ENCODE results near the gene CCT7. TPM values are rescaled to one million over a fixed set of nuclear protein-coding genes. Genes with fewer than 3 reads are reported as not detected.

The CCT7 gene
- total and polyA plus RNA-seq, 2 donors (not counting 3 experiments of a cell fraction or from before 2014, with no cell fraction given): 343 to 362 TPM

GRCh38 chr2:73266061-73266901 lies 32.2 kb downstream of the CCT7 start:
- no peak overlapping the region for H3K9ac ChIP-seq (replicated peaks; ENCODE audit: extremely low read depth, insufficient read depth, low read length)
- H3K4me1 ChIP-seq (ENCODE audit: control insufficient read depth, extremely low read depth, insufficient read depth, low read length): no peaks in the 10 kb centered on the region
- intact Hi-C loops (cut with micrococcal nuclease): no loop called here
- H4K20me1 ChIP-seq (replicated peaks; ENCODE audit: control insufficient read depth, extremely low read depth, insufficient read depth, low read length): no peaks in the 10 kb centered on the region
- no peak overlapping the region for H3K27ac ChIP-seq (ENCODE audit: insufficient read depth, low read depth, low read length)
- H3K4me2 ChIP-seq (ENCODE audit: insufficient read depth, low read length): no peak overlapping the region
- no peak overlapping the region for H3K4me3 ChIP-seq (replicated peaks in 1 of 3; ENCODE audit: insufficient read depth in 1 of 3, low read depth in 1 of 3, low read length in 3 of 3)
- POLR2A ChIA-PET: no interaction called here
- BruUV-seq (replicated peaks): no TSS peak
- no peaks in the 10 kb centered on the region for H3K9me1 ChIP-seq (replicated peaks; ENCODE audit: control insufficient read depth, extremely low read depth, insufficient read depth, low read length)
- no peak overlapping the region for H2AFZ ChIP-seq (ENCODE audit: low read depth, low read length)
- no peaks in the 10 kb centered on the region for H3K9me3 ChIP-seq (replicated peaks; ENCODE audit: control insufficient read depth, insufficient read depth, low read length)
- dilution Hi-C loops (cut with MboI; ENCODE audit: extremely low pct_ligation_motif_present, low sequenced_read_pairs): no loop called here
- no peaks in the 10 kb centered on the region for H3K79me2 ChIP-seq (ENCODE audit: control insufficient read depth, insufficient read depth, low read length)
- no peak for DNase-seq (ENCODE audit: low read depth, low spot score)
- no peaks in the 10 kb centered on the region for H3K36me3 ChIP-seq (ENCODE audit: control insufficient read depth in 2 of 2, extremely low read depth in 1 of 2, insufficient read depth in 2 of 2, low read length in 2 of 2)
- H3K27me3 ChIP-seq (ENCODE audit: control insufficient read depth in 2 of 2, insufficient read depth in 2 of 2, low read length in 2 of 2): peaks cover 37 to 42% of the 10 kb centered on the region in 2 experiments
- no peak for FAIRE-seq
- CTCF ChIA-PET: no interaction called here
- no peak for TF ChIP-seq FOS (IDR thresholded peaks at IDR 0.05; ENCODE audit: borderline replicate concordance, insufficient read depth, low read length)
- TF ChIP-seq MAX (IDR thresholded peaks at IDR 0.05; ENCODE audit: insufficient read depth, insufficient read length): no peak
- TF ChIP-seq EZH2 (IDR thresholded peaks at IDR 0.05; ENCODE audit: borderline replicate concordance, low read depth, low read length, severe bottlenecking): no peak
- TF ChIP-seq JUN (IDR thresholded peaks at IDR 0.05; ENCODE audit: borderline replicate concordance, insufficient read depth, insufficient read length, low read depth): no peak
- no peak for TF ChIP-seq POLR2A (IDR thresholded peaks at IDR 0.05; ENCODE audit: low read depth, low read length)
- no peak for TF ChIP-seq MYC (IDR thresholded peaks at IDR 0.05; ENCODE audit: low read depth, low read length)
- no peak for TF ChIP-seq GATA2 (IDR thresholded peaks at IDR 0.05; ENCODE audit: insufficient read depth, insufficient read length, low read depth, low read length)
- no peak for TF ChIP-seq POLR2AphosphoS5 (IDR thresholded peaks at IDR 0.05; ENCODE audit: insufficient read depth, low read depth, low read length)
- TF ChIP-seq CTCF (IDR thresholded peaks at IDR 0.05; ENCODE audit: extremely low read depth in 1 of 2, insufficient read depth in 1 of 2, low read depth in 1 of 2, low read length in 2 of 2): no peak

All from endothelial cell of umbilical vein (primary cell).